ENCODE results near the gene VAMP2.

Gene VAMP2

DNA sequence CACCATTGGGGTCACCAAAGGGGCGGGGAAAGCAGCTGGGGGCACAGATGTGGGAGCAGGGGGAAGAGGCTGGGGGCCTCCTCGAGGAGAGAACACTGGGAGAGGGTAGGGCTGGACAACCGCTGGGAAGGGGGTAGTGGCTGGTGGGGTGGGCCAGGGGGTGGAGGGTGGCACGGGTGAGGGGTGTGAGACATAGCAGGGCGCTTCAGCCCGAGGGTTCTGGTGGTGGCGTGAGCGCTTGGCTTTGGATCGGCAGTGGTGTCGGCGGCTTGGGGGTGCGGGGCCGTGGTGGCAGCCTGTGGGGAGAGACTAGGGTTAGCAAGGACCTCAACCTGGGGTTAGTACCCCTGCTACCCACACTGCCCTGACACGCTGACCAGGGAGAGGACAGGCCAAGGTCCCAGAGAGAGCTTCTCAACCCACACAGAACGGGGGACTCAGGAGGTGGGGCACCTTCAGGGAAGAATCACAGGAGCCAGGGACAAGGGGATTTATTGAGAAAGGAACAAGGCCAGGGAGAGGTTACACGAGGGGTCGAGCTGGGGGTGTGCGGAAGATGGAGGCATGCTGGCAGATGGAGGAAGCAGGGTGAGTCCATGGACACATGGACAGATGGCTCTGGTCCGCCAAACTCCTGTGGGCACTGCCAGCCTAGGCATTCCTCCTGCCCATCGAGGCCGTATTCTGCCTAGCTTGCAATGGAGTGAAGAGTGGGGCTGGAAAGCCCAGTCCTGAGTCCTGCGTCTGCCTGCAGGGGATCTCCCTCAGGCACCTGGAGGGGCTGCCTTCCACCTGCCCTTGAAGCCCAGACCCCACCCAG, 19.0 kb downstream of the VAMP2 start:
- no peak for DNase-seq

DNA sequence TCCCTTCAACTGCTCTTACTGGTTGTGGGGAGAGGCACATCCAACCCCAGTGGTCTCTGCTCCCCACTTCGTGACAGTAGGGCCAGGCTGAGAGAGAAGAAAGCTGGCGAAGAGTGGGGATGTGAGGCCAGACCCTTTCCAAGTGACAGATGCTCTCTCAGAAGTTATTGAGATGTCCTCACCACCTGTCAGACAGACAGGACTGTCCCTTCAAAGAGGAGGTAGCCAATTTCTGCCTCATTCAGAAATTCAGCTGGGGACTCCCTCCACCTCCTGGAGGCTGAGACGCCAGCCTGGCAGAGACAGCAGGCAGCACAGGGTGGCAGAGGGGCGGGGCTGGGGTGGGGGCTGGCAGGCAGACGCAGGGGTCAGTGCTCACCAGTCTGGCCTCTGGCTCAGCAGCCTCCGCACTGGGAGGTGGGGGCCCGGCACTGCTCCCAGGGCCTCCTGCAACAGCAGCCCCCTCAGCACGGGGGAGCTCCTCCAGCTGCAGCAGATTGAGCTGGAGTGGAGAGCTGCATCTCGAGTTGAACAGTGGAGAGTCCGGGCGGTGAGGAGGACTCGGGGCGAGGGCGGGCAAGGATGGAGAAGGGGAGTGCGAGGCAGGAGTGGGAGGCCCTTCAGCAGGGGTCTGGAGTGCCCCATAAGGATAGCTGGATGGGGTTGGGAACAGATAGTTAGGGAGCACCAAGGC, 19.7 kb downstream of the VAMP2 start:
- DNase-seq, result no peak

DNA sequence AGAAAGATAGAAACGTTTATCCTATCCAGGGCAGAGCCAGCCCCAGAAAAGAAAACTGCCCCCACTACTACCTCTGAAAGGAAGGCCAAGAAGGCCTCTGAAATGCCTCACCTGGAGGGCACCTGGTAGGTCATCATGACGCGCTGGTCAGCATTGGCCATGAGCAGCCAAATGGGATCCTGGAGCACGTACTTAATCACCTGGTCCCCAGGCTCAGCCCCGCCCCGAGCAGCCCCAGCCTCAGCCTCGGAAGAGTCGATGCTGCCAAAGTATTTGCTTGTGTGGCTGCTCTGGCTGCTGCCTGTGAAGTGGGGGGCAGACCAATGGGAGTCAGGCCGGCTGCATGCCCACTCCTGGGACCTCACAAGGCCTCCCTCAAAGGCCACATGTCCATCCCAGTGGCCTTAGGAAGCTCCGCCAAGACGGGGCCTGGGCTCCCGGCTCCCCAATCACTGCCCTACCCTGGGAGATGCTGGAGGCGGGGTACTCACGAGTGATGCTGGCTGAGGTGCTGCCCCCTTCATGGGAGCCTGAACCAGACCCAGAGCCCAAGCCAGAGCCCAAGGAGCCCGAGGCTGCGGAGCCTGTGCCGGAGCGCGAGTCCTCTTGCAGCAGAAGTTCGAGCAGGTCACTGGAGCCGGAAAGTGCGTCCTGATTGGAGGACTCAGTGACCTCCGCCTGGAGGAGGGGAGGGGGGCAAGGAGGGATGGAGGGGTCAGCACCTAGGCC, 20.4 kb downstream of the VAMP2 start:
- DNase-seq, result no peak

DNA sequence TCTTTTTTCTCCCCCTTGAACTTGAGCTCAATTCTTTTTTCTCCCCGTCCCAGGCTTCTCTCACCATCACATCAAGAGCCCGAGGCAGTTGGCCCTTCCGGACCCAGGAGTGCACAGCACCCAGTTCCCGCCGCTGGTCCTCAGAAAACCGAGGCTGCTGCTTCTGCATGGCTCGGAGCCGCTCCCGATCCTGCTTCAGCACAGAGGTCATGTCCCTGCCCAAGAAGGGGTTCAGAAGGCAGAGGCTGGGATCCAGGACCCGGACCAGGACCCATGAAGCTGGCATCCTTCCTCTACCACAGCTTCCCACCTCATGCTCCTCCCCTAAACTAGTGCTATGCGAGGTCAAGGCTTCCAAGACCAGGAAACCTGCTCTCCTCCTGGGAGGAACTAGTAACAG, 21.0 kb downstream of the VAMP2 start:
- DNase-seq, result no peak

DNA sequence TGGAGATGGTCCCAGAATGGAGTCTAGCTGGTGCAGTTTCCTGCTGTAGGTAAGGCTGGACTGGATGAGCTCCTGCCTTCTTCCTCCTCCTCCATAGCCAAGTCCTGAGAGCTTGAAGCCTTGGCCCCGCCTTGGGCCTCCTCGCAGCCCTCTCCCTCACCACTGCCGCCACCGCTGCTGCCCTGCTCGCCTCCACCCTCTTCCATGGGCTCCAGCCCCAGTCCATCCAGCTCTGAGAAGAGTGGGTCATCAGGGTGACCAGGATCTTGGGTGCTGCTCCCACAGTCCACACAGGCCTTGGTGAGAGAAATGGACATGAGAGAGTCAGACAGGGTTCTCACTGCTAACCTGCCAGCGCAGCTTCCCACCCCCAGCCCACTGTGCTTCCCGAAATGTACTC, 21.7 kb downstream of the VAMP2 start:
- DNase-seq, result no peak

DNA sequence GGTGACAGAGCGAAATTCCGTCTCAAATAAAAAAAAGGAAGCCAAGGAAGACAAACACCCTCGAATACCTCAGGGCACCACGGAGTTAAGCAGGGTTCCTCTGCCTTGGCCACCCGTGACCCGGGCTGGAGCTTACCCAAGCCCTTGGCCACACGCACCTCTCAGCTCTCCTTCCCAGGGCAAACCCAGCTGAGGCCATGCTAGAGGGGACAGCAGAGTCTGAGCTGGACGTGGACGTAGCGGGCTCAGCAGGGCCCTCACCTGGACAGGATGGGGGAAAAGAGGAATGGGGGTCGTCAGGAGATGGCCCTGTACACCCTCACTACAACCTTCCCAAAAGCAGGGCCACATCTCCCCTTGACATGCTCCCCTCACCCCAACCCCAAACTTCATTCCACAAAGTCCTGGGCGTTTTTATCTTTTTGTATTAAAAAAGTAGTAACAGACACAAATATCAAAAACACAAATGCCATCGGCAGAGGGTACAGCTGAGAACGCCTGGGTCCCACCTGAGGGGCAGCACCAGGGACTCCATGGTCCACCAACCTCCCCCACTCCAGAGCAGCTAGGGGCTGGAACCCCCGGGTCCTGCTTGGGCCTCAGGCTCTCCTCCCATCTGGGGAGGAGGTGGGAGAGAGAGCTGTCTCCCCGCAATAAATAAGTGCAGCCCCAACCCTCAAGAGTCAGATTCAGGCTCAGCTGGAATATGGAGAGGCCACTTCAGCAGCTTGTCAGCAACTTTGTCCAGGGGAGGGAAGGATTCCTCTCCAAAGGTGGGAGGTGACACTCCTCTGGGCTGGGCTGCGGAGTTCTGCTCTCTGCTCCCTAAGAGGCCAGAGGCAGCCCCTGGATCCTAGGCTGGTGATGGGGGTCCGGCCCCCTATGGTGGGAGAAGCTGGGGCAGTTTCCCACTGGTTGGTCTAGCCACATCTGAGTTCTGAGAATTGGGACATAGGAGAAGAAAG, 22.4 kb downstream of the VAMP2 start:
- no peak for DNase-seq

GRCh38 chr17:8138672-8139371, 23.9 kb downstream of the VAMP2 start:
- peak in 50 of 51 donors; percentile 60 to 98 (median 89) for DNase-seq

DNA sequence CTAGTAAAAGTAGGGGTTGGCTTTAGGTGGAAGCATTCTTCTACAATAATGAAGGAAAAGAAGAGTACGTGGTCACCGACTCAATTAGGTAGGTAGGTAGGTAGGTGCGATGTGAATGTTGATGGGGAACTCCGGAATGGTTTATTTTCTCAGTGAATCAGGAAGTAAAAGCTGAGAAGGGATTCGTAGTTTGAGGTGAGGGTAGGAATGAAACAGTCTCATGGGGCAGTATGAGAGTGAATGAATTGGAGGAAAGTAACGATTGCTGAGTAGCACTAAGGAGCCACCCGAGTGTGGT, 24.4 kb downstream of the VAMP2 start:
- DNase-seq, result no peak

DNA sequence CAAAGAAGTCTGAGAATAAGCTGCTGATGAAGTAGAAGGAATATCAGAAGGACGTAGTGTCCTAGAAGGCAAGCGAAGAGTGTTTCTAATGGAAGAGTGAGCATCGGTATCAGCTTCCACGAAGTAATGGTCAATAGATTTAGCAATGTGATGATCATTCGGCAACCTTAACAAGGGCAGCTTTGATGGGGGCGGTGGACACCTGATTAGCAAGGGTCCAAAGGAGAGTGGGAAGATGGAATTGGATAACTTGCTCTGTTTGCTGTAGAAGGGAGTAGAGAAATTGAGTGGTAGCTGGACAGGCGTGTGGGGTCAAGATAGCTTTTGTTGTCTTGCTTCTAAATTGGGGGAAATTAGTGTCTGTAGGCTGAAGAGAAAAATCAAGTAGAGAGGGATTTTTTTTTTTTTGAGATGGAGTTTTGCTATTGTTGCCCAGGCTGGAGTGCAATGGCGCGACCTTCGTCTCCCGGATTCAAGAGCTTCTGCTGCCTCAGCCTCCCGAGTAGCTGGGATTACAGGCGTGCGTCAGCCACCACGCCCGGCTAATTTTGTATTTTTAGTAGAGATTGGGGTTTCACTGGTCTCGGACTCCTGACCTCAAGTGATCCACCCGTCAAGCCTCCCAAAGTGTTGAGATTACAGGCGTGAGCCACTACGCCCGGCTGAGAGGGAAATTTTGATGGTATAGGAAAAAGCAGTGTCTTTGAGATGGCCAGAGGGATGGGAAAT, 24.9 kb downstream of the VAMP2 start:
- DNase-seq, result no peak

GRCh38 chr17:8133941-8134340, 28.8 kb downstream of the VAMP2 start:
- no peak for DNase-seq

DNA sequence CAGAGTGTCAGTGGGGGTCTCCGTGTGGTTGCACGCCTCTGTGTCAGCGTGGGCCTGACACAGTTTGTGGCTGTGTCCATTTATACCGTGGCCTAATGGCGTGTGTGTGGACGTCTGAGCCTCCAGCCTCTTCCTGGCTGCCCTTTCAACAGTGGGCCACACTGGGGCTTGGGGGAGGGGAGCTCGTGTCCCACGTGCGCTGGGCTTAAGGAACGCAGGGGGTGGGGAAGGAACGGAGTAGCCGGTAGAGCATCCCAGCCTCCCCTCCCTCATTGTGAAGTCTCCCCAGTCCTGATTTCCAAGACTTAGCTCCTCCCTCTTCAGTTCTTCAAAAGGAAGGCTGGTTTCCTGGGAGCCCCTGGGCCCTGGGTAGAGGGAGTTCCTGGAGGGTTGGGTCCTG, 29.3 kb downstream of the VAMP2 start:
- no peak for DNase-seq

DNA sequence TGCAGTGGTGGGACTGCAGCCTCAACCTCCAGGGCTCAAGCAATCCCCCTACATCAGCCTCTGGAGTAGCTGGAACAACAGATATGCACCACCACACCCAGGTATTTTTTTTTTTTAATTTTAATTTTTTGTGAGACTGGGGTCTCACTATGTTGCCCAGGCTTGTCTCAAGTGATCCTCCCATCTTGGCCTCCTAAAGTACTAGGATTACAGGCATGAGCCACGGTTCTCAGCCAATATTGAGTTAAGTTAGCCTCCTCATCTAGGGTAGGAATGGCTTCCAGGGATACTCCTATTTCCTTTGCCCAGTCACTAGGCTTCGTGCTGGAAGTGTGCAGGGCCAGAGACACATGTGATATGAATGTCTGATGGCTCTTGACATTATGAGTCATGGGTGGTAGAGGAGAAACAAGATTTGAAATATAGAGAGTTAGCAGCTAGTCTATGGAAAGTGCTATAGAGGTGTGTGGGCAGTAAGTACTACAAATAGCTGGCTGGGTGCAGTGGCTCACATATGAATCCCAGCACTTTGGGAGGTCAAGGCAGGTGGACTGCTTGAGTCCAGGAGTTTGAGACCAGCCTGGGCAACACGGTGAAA, 30.8 kb downstream of the VAMP2 start:
- DNase-seq, result no peak

- no peak for DNase-seq
Observed at GRCh38 chr17:8128125-8128784, 34.5 kb downstream of the VAMP2 start.

DNA sequence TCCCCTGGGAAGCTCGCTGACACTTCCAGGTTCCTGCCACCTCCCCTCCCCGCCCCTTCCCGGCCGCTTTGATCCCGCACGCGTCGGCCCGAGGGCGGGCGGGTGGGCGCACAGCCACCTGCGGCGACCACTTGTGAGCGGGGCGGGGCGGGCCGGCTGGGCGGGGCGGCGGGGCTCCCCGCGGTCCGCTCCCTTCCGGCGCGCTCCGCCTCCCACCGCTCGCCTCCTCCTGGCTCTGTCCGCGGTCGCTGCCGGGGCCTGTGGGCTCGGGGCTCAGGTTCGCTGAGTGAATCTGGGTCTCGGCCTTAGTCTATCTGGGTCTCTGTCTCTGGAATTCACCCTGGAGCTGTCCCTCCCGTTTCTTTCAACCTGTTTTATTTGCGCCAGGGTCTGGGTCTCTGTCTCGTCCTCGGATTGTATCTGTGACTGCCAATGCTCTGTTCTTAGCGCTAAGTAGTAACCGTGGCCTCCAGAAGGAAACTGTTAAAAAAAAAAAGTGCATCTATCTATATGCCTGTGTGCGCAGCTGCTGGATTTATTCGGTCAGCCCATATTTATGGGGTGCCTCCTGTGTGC, 36.2 kb downstream of the VAMP2 start:
- peak in 14 of 51 donors; percentile 17 to 62 (median 42) for DNase-seq

DNA sequence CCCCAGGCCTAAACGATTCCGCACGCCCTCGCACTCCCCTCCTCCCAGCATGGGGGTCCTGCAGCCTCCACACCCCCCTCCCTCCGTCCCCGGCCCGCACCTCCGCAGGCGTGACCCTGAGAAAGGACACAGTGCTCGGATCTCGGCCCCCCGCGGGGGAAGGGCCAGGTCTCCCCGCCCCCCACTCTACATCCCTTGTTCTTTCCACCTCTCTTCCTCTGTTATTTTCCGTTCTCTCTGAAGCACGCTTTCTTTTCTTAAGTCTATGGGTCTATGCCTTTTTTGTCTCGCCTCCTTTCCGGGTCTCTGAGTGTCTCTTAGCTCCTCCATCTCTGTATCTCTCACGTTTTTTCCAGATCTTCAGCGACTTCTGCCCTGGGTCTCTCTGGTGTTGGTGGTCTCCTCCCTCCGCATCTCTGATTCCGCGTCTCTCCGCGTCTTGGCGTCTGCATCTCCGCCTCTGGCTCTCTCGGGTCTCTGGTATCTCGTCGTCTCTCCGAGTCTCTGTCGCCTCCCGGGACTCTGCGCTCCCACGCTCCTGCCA, 36.7 kb downstream of the VAMP2 start:
- DNase-seq, result peak in 3 of 51 donors; percentile 45 to 71 (median 47)

DNA sequence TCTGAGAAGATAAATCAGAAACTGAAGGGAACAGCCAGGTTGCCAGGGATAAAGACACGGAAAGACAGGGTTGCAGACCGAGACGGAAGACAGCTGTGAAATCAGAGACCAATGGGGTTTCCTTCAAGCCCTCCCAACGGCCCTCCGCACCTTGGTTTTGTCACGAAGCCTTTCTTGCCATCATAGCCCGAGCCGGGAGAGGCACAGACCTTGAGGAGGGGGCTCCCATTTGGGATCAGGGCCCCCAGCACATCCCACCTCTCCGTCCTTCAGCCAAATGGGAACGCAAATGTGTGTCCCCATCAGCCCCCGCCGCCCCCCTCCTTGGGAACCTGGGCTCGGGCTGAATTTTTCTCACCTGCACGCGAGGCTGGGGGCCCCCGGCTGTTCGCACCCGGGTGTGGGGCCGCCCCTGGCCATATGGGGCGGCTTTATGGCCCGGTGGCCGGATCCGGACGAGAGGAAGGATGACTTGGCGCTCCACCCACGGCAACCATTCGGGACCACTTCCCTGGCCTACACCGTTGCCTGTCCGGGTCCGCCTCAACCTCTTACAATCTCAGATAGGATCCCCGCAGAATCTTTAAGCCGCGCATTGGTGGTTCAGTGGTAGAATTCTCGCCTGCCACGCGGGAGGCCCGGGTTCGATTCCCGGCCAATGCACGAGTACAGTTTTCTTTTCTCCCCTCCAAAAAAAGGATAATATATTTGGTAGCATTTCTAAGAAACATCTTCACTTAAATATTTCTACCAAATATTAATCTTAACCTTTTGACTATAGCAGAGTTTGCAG, 37.4 kb downstream of the VAMP2 start:
- peak in 49 of 51 donors; percentile 34 to 87 (median 70) for DNase-seq

Measured in hypothalamus (tissue), 51 donors.